Mucosa of descending colon (tissue), 3 donors: ENCODE results near the gene EIF2AK3. TPM values are rescaled to one million over a fixed set of nuclear protein-coding genes. Genes with fewer than 3 reads are reported as not detected.
A peak's percentile ranks its signal among the peaks of the same experiment; 100 is the strongest.

Source experiments
- ATAC-seq: fragments of 200-7000 bp; cut with Tn5 transposase; one replicate; pipeline ENCODE4 v1.9.1; 2020; ENCODE audit warnings: mild to moderate bottlenecking, moderate library complexity
- DNase-seq, 3 donors: peaks; one replicate each; pipeline ENCODE4 v3.0.0-alpha.2; 2020
- H3K36me3 ChIP-seq: fragments of 200-600 bp; one replicate; pipeline ENCODE4 v1.8.0; 2021; ENCODE audit warnings: low read depth, mild to moderate bottlenecking
- H3K4me1 ChIP-seq: fragments of 200-600 bp; one replicate; pipeline ENCODE4 v1.8.0; 2021; ENCODE audit warnings: low read depth, mild to moderate bottlenecking
- H3K4me3 ChIP-seq: fragments of 200-600 bp; one replicate; pipeline ENCODE4 v1.8.0; 2021; ENCODE audit warnings: mild to moderate bottlenecking
- H3K9me3 ChIP-seq: fragments of 200-600 bp; one replicate; pipeline ENCODE4 v1.8.0; 2021; ENCODE audit warnings: mild to moderate bottlenecking
- intact Hi-C, 2 donors: fragments of 100-400 bp; cut with DNase I in 1 of 2; cut with micrococcal nuclease in 1 of 2; formaldehyde crosslinking; loops; one replicate each; pipeline versions ENCODE4 v1.11.0 to v1.11.1; 2022; cut with DNase I, micrococcal nuclease
- total RNA-seq, 3 donors: library from RNA; stranded (reverse); fragmentation: NEBNext Ultra II Directional in 2 of 3; extraction: Animal tissue kit (Norgen Biotek cat#: 25700) in 2 of 3; gene quantifications; one replicate each; pipeline versions ENCODE4 v1.2.1 to v1.2.4, GENCODE V29; 2021 to 2023
- TF ChIP-seq, protein P1 (sequence below): fragments of 200-600 bp; IDR thresholded peaks from one replicate; pipeline ENCODE4 v1.8.0; 2022; ENCODE audit warnings: antibody characterized with exemption, mild to moderate bottlenecking
- donor health status: DM: no; HTN: no; CAD: no; lungs with moderate emphysema.
- donor health status: DM: no; HTN: no; CAD: no.
- donor health status: DM: no; HTN: yes; CAD: no.

The EIF2AK3 gene
- total RNA-seq, 3 donors from 2014 or later: 20.4 to 31.6 (median 30.4) TPM

DNA sequence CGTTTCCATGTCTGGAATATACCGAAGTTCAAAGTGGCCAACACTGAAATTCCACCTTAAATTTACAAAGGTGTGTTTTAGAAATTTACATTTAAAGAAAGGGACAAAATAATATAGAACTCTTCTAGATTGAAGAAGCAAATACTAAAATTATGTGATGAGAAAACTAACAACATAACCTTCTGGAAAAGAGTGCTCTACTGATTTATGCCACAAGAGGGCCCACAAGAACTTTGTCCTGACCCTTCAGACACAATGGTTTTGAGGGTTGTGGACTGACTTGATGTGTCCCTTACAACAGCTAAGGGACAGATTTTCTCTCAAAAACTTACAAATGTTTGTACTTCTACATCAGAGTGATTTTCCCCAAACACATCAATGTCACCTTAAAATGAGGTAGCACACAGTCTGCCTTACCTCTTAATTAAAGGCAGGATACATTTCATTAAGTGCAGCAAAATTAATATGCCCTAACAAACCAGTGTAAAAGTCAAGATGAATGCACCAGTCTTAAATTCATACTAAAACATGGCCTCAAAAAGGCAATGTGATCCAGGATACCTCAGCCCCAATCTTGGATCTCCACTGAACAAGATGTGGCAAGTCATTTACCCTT lies 36.2 kb downstream of the EIF2AK3 start:
- ATAC-seq (peak; percentile 89), DNase-seq (peak in 1 of 3 donors; percentile 80)
- H3K36me3 ChIP-seq: no peaks in the 10 kb centered on the region
- H3K4me1 ChIP-seq: no peaks in the 10 kb centered on the region
- no peak overlapping the region for H3K4me3 ChIP-seq
- no peaks in the 10 kb centered on the region for H3K9me3 ChIP-seq
- intact Hi-C loops: loop anchor here (1.0 to 5.0 kb wide), 2 partner anchors 78 to 81 kb away; no protein-coding TSS in a partner anchor
- TF ChIP-seq, protein P1, sequence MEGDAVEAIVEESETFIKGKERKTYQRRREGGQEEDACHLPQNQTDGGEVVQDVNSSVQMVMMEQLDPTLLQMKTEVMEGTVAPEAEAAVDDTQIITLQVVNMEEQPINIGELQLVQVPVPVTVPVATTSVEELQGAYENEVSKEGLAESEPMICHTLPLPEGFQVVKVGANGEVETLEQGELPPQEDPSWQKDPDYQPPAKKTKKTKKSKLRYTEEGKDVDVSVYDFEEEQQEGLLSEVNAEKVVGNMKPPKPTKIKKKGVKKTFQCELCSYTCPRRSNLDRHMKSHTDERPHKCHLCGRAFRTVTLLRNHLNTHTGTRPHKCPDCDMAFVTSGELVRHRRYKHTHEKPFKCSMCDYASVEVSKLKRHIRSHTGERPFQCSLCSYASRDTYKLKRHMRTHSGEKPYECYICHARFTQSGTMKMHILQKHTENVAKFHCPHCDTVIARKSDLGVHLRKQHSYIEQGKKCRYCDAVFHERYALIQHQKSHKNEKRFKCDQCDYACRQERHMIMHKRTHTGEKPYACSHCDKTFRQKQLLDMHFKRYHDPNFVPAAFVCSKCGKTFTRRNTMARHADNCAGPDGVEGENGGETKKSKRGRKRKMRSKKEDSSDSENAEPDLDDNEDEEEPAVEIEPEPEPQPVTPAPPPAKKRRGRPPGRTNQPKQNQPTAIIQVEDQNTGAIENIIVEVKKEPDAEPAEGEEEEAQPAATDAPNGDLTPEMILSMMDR: peak; percentile 65

GRCh38 chr2:88585969-88586368 lies 41.3 kb downstream of the EIF2AK3 start:
- Histone ChIP-seq H3K4me3 (no peak overlapping the region), H3K9me3 (no peaks in the 10 kb centered on the region), H3K36me3 (peaks cover 4% of the 10 kb centered on the region), H3K4me1 (no peaks in the 10 kb centered on the region)
- no peak for ATAC-seq
- intact Hi-C loops: no loop called here
- TF ChIP-seq, protein P1: no peak
- DNase-seq: no peak

DNA sequence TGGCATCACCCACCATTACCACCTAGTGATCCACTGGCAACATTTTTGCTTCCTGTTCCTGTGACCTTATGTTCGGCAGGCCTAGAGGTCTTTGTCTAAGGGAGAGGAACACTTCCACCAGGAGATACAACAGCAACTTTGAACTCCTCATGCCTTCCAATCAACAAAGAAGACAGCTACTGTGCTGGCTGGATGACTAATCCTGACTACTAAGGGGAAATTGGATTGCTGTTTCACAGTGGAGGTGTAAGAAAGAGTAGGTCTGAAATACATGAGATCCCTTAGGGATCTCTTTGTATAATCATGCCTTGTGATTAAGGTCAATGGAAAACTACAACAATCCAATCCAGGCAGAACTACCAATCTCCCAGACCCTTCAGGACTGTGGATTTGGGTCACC lies 45.2 kb downstream of the EIF2AK3 start:
- H3K4me1 ChIP-seq: no peaks in the 10 kb centered on the region
- no peaks in the 10 kb centered on the region for H3K9me3 ChIP-seq
- DNase-seq (no peak), ATAC-seq (no peak)
- intact Hi-C loops: no loop called here
- TF ChIP-seq, protein P1: no peak
- peaks cover 4% of the 10 kb centered on the region for H3K36me3 ChIP-seq
- H3K4me3 ChIP-seq: no peak overlapping the region

GRCh38 chr2:88580088-88580487 lies 47.2 kb downstream of the EIF2AK3 start:
- TF ChIP-seq, protein P1: no peak
- H3K9me3 ChIP-seq: no peaks in the 10 kb centered on the region
- H3K4me3 ChIP-seq: no peak overlapping the region
- H3K4me1 ChIP-seq: no peaks in the 10 kb centered on the region
- no peaks in the 10 kb centered on the region for H3K36me3 ChIP-seq
- intact Hi-C loops: no loop called here
- DNase-seq (no peak), ATAC-seq (no peak)

- Histone ChIP-seq H3K4me1 (no peaks in the 10 kb centered on the region), H3K9me3 (no peaks in the 10 kb centered on the region), H3K36me3 (no peaks in the 10 kb centered on the region), H3K4me3 (no peak overlapping the region)
- TF ChIP-seq, protein P1: no peak
- no peak for DNase-seq
- no peak for ATAC-seq
- intact Hi-C loops: no loop called here
Measured at GRCh38 chr2:88575630-88576029, 51.6 kb downstream of the EIF2AK3 start.

DNA sequence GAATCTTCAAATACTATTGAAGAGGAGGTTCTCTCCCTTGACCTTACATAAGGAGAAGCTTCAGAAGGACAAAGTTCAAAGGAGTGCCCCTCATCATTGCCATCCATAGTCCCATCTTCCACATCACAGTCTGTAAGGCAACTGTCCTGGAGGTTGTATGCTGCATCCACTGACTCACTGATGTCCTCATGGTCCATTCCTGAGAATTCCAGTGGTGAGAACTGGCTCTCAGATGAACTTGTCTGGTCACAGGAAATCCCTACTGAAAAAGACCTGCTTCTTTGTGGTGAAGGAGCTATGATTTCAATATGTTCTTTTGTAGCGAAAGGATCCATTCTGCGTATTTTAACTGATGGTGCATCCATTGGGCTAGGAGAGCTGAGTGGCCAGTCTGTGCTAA lies 52.2 kb downstream of the EIF2AK3 start:
- intact Hi-C loops: no loop called here
- Histone ChIP-seq H3K9me3 (no peaks in the 10 kb centered on the region), H3K36me3 (no peaks in the 10 kb centered on the region), H3K4me3 (no peak overlapping the region), H3K4me1 (no peaks in the 10 kb centered on the region)
- no peak for DNase-seq
- TF ChIP-seq, protein P1: no peak
- no peak for ATAC-seq
